Mesendoderm (in vitro differentiated cells): ENCODE results near the gene ZDHHC22.
"Not testable (repeated sequence)": the region's sequence is repeated elsewhere in the genome, so short reads cannot be mapped to it uniquely, and the experiment has no call there.

ENCODE experiments used
- DNase-seq: peaks from one replicate; pipeline ENCODE4 v3.0.0; 2013
- H2AK5ac ChIP-seq: 2 replicates; pipeline ENCODE4 v1.6.1; 2013; ENCODE audit warnings: low read length, inconsistent platforms
- H2BK120ac ChIP-seq: 2 replicates; pipeline ENCODE4 v1.6.1; 2013; ENCODE audit warnings: low read depth, mild to moderate bottlenecking, low read length, moderate library complexity, mixed read lengths
- H2BK15ac ChIP-seq: replicated peaks from 2 replicates; pipeline ENCODE4 v1.6.1; 2013; ENCODE audit warnings: low read depth, mild to moderate bottlenecking, moderate library complexity
- H2BK5ac ChIP-seq: 2 replicates; pipeline ENCODE4 v1.6.1; 2013; ENCODE audit warnings: low read length, inconsistent platforms
- H3K18ac ChIP-seq: 2 replicates; pipeline ENCODE4 v1.6.1; 2013; ENCODE audit warnings: mild to moderate bottlenecking, low read length, mixed read lengths
- H3K23ac ChIP-seq: one replicate; pipeline ENCODE4 v1.6.1; 2013; ENCODE audit warnings: low read length
- H3K27ac ChIP-seq: 2 replicates; pipeline ENCODE4 v1.5.1; 2013; ENCODE audit warnings: low read depth, mild to moderate bottlenecking, inconsistent platforms, low read length, moderate library complexity
- H3K27me3 ChIP-seq: 2 replicates; pipeline ENCODE4 v1.6.1; 2013; ENCODE audit warnings: low read length, control low read depth, mild to moderate bottlenecking, inconsistent platforms; ENCODE audit not compliant: insufficient read depth, poor library complexity
- H3K36me3 ChIP-seq: 2 replicates; pipeline ENCODE4 v1.6.1; 2013; ENCODE audit warnings: low read length, inconsistent platforms; ENCODE audit not compliant: control insufficient read depth, insufficient read depth
- H3K4ac ChIP-seq: one replicate; pipeline ENCODE4 v1.6.1; 2013; ENCODE audit warnings: low read depth, mild to moderate bottlenecking, low read length, moderate library complexity
- H3K4me1 ChIP-seq: 2 replicates; pipeline ENCODE4 v1.6.1; 2013; ENCODE audit warnings: low read depth, low read length, inconsistent platforms; ENCODE audit not compliant: control insufficient read depth
- H3K4me2 ChIP-seq: 2 replicates; pipeline ENCODE4 v1.6.1; 2013; ENCODE audit warnings: low read length
- H3K4me3 ChIP-seq: 2 replicates; pipeline ENCODE4 v1.5.1; 2013; ENCODE audit warnings: mild to moderate bottlenecking, low read length
- H3K56ac ChIP-seq: one replicate; pipeline ENCODE4 v1.6.1; 2013; ENCODE audit warnings: low read length
- H3K79me1 ChIP-seq: 2 replicates; pipeline ENCODE4 v1.6.1; 2013; ENCODE audit warnings: low read length, inconsistent platforms
- H3K79me2 ChIP-seq: 2 replicates; pipeline ENCODE4 v1.6.1; 2013; ENCODE audit warnings: mild to moderate bottlenecking, low read length; ENCODE audit not compliant: control insufficient read depth, insufficient read depth
- H3K9ac ChIP-seq: 2 replicates; pipeline ENCODE4 v1.6.1; 2013; ENCODE audit warnings: low read length, inconsistent platforms
- H4K5ac ChIP-seq: one replicate; pipeline ENCODE4 v1.6.1; 2013; ENCODE audit warnings: low read length
- H4K8ac ChIP-seq: one replicate; pipeline ENCODE4 v1.6.1; 2013; ENCODE audit warnings: low read depth, mild to moderate bottlenecking, control low read depth, low read length, moderate library complexity
- WGBS: extraction: QIAGEN DNeasy Blood & Tissue Kit; methylation state at CpG from one replicate; pipeline ENCODE4 v1.1.7; 2013; ENCODE audit warnings: low lambda C conversion rate, missing lambda C conversion rate; ENCODE audit not compliant: insufficient coverage; ENCODE audit errors: extremely low coverage; 5-methylcytosine and 5-hydroxymethylcytosine counted together

The ZDHHC22 gene

DNA sequence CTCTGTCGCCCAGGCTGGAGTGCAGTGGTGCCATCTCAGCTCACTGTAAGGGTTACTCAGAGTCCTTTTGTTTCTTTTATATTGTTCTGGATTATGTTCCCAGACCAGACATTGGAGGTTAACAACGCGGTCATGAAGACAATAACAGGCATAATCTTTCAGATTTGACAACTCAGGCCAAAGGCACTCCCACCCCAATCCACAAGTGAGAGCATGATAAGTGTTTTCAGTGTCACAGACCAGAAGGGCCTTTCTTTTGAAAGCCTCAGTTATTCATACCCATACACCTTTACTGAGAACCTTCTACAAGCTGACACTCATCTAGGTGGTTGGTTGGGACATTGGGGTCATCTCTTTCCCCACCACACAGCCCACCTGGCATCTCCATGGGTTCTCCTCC, 37.1 kb upstream of the ZDHHC22 start:
- no peak for DNase-seq
- Histone ChIP-seq H2BK120ac (no peak overlapping the region), H3K56ac (no peak overlapping the region), H3K79me1 (no peaks in the 10 kb centered on the region), H3K4me2 (no peak overlapping the region), H3K4ac (no peak overlapping the region), H3K79me2 (no peaks in the 10 kb centered on the region), H3K23ac (no peak overlapping the region), H3K9ac (no peak overlapping the region), H3K18ac (no peak overlapping the region), H3K4me3 (no peak overlapping the region), H4K5ac (no peak overlapping the region), H2AK5ac (no peak overlapping the region), H2BK5ac (no peak overlapping the region), H3K4me1 (no peaks in the 10 kb centered on the region), H2BK15ac (no peak overlapping the region), H3K27me3 (no peaks in the 10 kb centered on the region), H4K8ac (no peak overlapping the region), H3K36me3 (no peaks in the 10 kb centered on the region), H3K27ac (no peak overlapping the region)
- no CpG with 5 or more reads among the region's 3 CpGs for WGBS

- Histone ChIP-seq H3K79me1 (no peaks in the 10 kb centered on the region), H3K4me3 (no peak overlapping the region), H2BK15ac (no peak overlapping the region), H3K4ac (no peak overlapping the region), H3K27me3 (no peaks in the 10 kb centered on the region), H3K4me2 (no peak overlapping the region), H2AK5ac (no peak overlapping the region), H4K8ac (no peak overlapping the region), H3K36me3 (no peaks in the 10 kb centered on the region), H3K9ac (no peak overlapping the region), H2BK120ac (no peak overlapping the region), H4K5ac (no peak overlapping the region), H3K56ac (no peak overlapping the region), H3K27ac (no peak overlapping the region), H3K18ac (no peak overlapping the region), H3K79me2 (no peaks in the 10 kb centered on the region), H3K23ac (no peak overlapping the region), H3K4me1 (no peaks in the 10 kb centered on the region), H2BK5ac (no peak overlapping the region)
- WGBS: no CpG with 5 or more reads among the region's 1 CpG
- no peak for DNase-seq
Observed at GRCh38 chr14:77177702-77178101, 36.1 kb upstream of the ZDHHC22 start.

GRCh38 chr14:77175843-77176242, 34.3 kb upstream of the ZDHHC22 start:
- H3K18ac ChIP-seq: no peak overlapping the region
- H3K27me3 ChIP-seq: no peaks in the 10 kb centered on the region
- no peak overlapping the region for H4K8ac ChIP-seq
- no peak overlapping the region for H2BK15ac ChIP-seq
- no peak overlapping the region for H3K23ac ChIP-seq
- no CpG with 5 or more reads among the region's 3 CpGs for WGBS
- DNase-seq: no peak
- no peak overlapping the region for H4K5ac ChIP-seq
- no peak overlapping the region for H3K4ac ChIP-seq
- H2AK5ac ChIP-seq: no peak overlapping the region
- H3K4me1 ChIP-seq: no peaks in the 10 kb centered on the region
- H3K9ac ChIP-seq: no peak overlapping the region
- no peaks in the 10 kb centered on the region for H3K79me1 ChIP-seq
- H3K36me3 ChIP-seq: no peaks in the 10 kb centered on the region
- no peaks in the 10 kb centered on the region for H3K79me2 ChIP-seq
- no peak overlapping the region for H3K4me2 ChIP-seq
- H2BK120ac ChIP-seq: no peak overlapping the region
- H2BK5ac ChIP-seq: no peak overlapping the region
- H3K56ac ChIP-seq: no peak overlapping the region
- H3K27ac ChIP-seq: no peak overlapping the region
- H3K4me3 ChIP-seq: no peak overlapping the region

GRCh38 chr14:77173911-77174617, 32.5 kb upstream of the ZDHHC22 start:
- not testable (repeated sequence) for H2BK120ac ChIP-seq, H3K56ac ChIP-seq, H3K36me3 ChIP-seq, H3K79me2 ChIP-seq, H2BK15ac ChIP-seq, H4K8ac ChIP-seq, H3K23ac ChIP-seq, H2BK5ac ChIP-seq, H3K79me1 ChIP-seq, DNase-seq, H3K18ac ChIP-seq, H3K4me2 ChIP-seq, H3K4me3 ChIP-seq, H4K5ac ChIP-seq, H3K27ac ChIP-seq, H3K4me1 ChIP-seq, H3K27me3 ChIP-seq, H3K4ac ChIP-seq, H3K9ac ChIP-seq, H2AK5ac ChIP-seq
- WGBS: no CpG with 5 or more reads among the region's 9 CpGs

- Histone ChIP-seq H3K18ac (no peak overlapping the region), H3K4me3 (no peak overlapping the region), H3K4me1 (no peaks in the 10 kb centered on the region), H3K4ac (no peak overlapping the region), H3K56ac (no peak overlapping the region), H3K27me3 (no peaks in the 10 kb centered on the region), H3K4me2 (no peak overlapping the region), H3K79me2 (no peaks in the 10 kb centered on the region), H2BK120ac (no peak overlapping the region), H3K9ac (no peak overlapping the region), H3K79me1 (no peaks in the 10 kb centered on the region), H3K23ac (no peak overlapping the region), H4K8ac (no peak overlapping the region), H4K5ac (no peak overlapping the region), H3K27ac (no peak overlapping the region), H3K36me3 (no peaks in the 10 kb centered on the region), H2BK15ac (no peak overlapping the region), H2AK5ac (no peak overlapping the region), H2BK5ac (no peak overlapping the region)
- no peak for DNase-seq
- WGBS: no CpG with 5 or more reads among the region's 5 CpGs
Observed at GRCh38 chr14:77172916-77173315, 31.3 kb upstream of the ZDHHC22 start.

GRCh38 chr14:77170045-77170444, 28.5 kb upstream of the ZDHHC22 start:
- no peak overlapping the region for H2BK15ac ChIP-seq
- H2BK5ac ChIP-seq: no peak overlapping the region
- no peaks in the 10 kb centered on the region for H3K79me1 ChIP-seq
- H2AK5ac ChIP-seq: no peak overlapping the region
- H3K9ac ChIP-seq: no peak overlapping the region
- no peak overlapping the region for H3K4me2 ChIP-seq
- H3K36me3 ChIP-seq: no peaks in the 10 kb centered on the region
- H3K18ac ChIP-seq: no peak overlapping the region
- DNase-seq: no peak
- no peak overlapping the region for H3K23ac ChIP-seq
- no peak overlapping the region for H4K8ac ChIP-seq
- H3K27me3 ChIP-seq: no peaks in the 10 kb centered on the region
- H3K4me1 ChIP-seq: no peaks in the 10 kb centered on the region
- no peak overlapping the region for H3K27ac ChIP-seq
- H2BK120ac ChIP-seq: no peak overlapping the region
- H3K4ac ChIP-seq: no peak overlapping the region
- no peak overlapping the region for H3K56ac ChIP-seq
- no CpG with 5 or more reads among the region's 3 CpGs for WGBS
- no peak overlapping the region for H4K5ac ChIP-seq
- H3K4me3 ChIP-seq: no peak overlapping the region
- no peaks in the 10 kb centered on the region for H3K79me2 ChIP-seq
